SK-N-SH (cell line): Measurements from ENCODE around the gene DIO3. TPM values are rescaled to one million over a fixed set of nuclear protein-coding genes. Genes with fewer than 3 reads are reported as not detected.

Experiments used
- CTCF ChIA-PET: fragments of 300-600, 350-600 bp; formaldehyde crosslinking; extraction: SDS; loops from one replicate; lab custom pipeline; 2021; lab: Yijun Ruan, JAX
- POLR2A ChIA-PET: fragments of 350-600 bp; sonication (Branson Sonifier 250); formaldehyde crosslinking; extraction: SDS; loops from one replicate; lab custom pipeline; 2020; ENCODE audit warnings: antibody characterized with exemption, inconsistent platforms; lab: Yijun Ruan, JAX
- DNase-seq: peaks from one replicate; pipeline ENCODE4 v3.0.0; 2012
- H2AFZ ChIP-seq: fragments of 200-600 bp; sonication (generic); 2 replicates; pipeline ENCODE4 v1.8.1; 2016; ENCODE audit warnings: antibody characterized with exemption, mild to moderate bottlenecking, low read depth
- H3F3A ChIP-seq: fragments of 200-600 bp; sonication (generic); replicated peaks from 2 replicates; pipeline ENCODE3; 2016; ENCODE audit warnings: antibody characterized with exemption, mild to moderate bottlenecking; ENCODE audit not compliant: insufficient read depth
- H3K27ac ChIP-seq, 2 experiments: fragments of 200-500 bp in 1 of 2; fragments of 200-600 bp in 1 of 2; sonication (Bioruptor generic) in 1 of 2; sonication (generic), shearing (Covaris generic) in 1 of 2; 2 replicates each; pipeline versions ENCODE4 v1.5.1 to v1.6.1; 2014 to 2016; ENCODE audit warnings: low read depth in 2 of 2, inconsistent platforms in 1 of 2, low read length in 1 of 2, mild to moderate bottlenecking in 1 of 2, mixed read lengths in 1 of 2
- H3K27me3 ChIP-seq: fragments of 200-600 bp; sonication (generic), shearing (Covaris generic); 2 replicates; pipeline ENCODE4 v1.6.1; 2016; ENCODE audit warnings: mixed run types; ENCODE audit not compliant: insufficient read depth
- H3K36me3 ChIP-seq, 2 experiments: fragments of 200-500 bp in 1 of 2; fragments of 200-600 bp in 1 of 2; sonication (Bioruptor generic) in 1 of 2; sonication (generic) in 1 of 2; replicated peaks in 1 of 2; 2 replicates each; pipeline versions ENCODE3 to v1.5.1; 2014 to 2016; ENCODE audit warnings: low read length in 1 of 2, mild to moderate bottlenecking in 1 of 2; ENCODE audit not compliant: insufficient read depth in 2 of 2, control insufficient read depth in 1 of 2
- H3K4me1 ChIP-seq, 2 experiments: fragments of 200-500 bp in 1 of 2; fragments of 200-600 bp in 1 of 2; sonication (Bioruptor generic) in 1 of 2; sonication (generic), shearing (Covaris generic) in 1 of 2; 2 replicates each; pipeline versions ENCODE4 v1.5.1 to v1.6.1; 2014 to 2016; ENCODE audit warnings: low read depth in 1 of 2, low read length in 1 of 2, mixed run types in 1 of 2; ENCODE audit not compliant: insufficient read depth in 2 of 2, control insufficient read depth in 1 of 2
- H3K4me2 ChIP-seq: fragments of 200-600 bp; sonication (generic), shearing (Covaris generic); 2 replicates; pipeline ENCODE4 v1.6.1; 2017; ENCODE audit warnings: mixed run types
- H3K4me3 ChIP-seq, 2 experiments: fragments of 200-500 bp in 1 of 2; fragments of 200-600 bp in 1 of 2; sonication (Bioruptor generic) in 1 of 2; sonication (generic), shearing (Covaris generic) in 1 of 2; 2 replicates each; pipeline versions ENCODE4 v1.5.1 to v1.8.1; 2014 to 2016; ENCODE audit warnings: low read depth in 2 of 2, inconsistent platforms in 1 of 2, low read length in 1 of 2, mild to moderate bottlenecking in 1 of 2, mixed read lengths in 1 of 2, moderate library complexity in 1 of 2
- H3K79me2 ChIP-seq: fragments of 200-600 bp; sonication (generic); 2 replicates; pipeline ENCODE4 v1.8.1; 2017; ENCODE audit warnings: mild to moderate bottlenecking; ENCODE audit not compliant: insufficient read depth
- H3K9ac ChIP-seq: fragments of 200-600 bp; sonication (generic); 2 replicates; pipeline ENCODE4 v1.6.1; 2017; ENCODE audit warnings: mixed run types
- H3K9me2 ChIP-seq: fragments of 200-600 bp; sonication (generic); 2 replicates; pipeline ENCODE4 v1.6.1; 2017; ENCODE audit warnings: mixed run types
- H3K9me3 ChIP-seq: fragments of 200-600 bp; sonication (generic); 2 replicates; pipeline ENCODE4 v1.6.1; 2017; ENCODE audit warnings: mixed run types, mild to moderate bottlenecking, moderate library complexity
- H4K20me1 ChIP-seq: fragments of 200-600 bp; sonication (generic); 2 replicates; pipeline ENCODE4 v1.6.1; 2017; ENCODE audit warnings: mild to moderate bottlenecking, mixed run types; ENCODE audit not compliant: insufficient read depth
- ELF1 ChIP-seq: IDR thresholded peaks from 2 replicates; pipeline ENCODE4 v1.4.0; 2012
- EP300 ChIP-seq, 2 experiments: IDR thresholded peaks; 2 replicates each; pipeline versions ENCODE4 v1.4.0 to v1.6.1; 2012; ENCODE audit warnings: borderline replicate concordance in 1 of 2, low read depth in 1 of 2, low read length in 1 of 2
- FOSL2 ChIP-seq: IDR thresholded peaks from 2 replicates; pipeline ENCODE4 v1.4.0; 2012; ENCODE audit warnings: low read depth, mild to moderate bottlenecking, moderate library complexity, borderline replicate concordance
- GATA2 ChIP-seq: sonication (generic); formaldehyde crosslinking; IDR thresholded peaks from 2 replicates; pipeline ENCODE4 v1.5.0; 2020; ENCODE audit warnings: mild to moderate bottlenecking, missing genetic modification reagents
- JUND ChIP-seq: IDR thresholded peaks from 2 replicates; pipeline ENCODE4 v1.4.0; 2012
- MXI1 ChIP-seq: IDR thresholded peaks from 2 replicates; pipeline ENCODE4 v1.6.1; 2012; ENCODE audit warnings: mild to moderate bottlenecking, low read depth, low read length, improper control_type of control experiment
- POLR2AphosphoS5 ChIP-seq: IDR thresholded peaks from 2 replicates; pipeline ENCODE4 v1.6.1; 2012; ENCODE audit warnings: low read depth, low read length
- TAF1 ChIP-seq: IDR thresholded peaks from 2 replicates; pipeline ENCODE4 v1.6.1; 2012; ENCODE audit warnings: low read depth, mild to moderate bottlenecking, low read length, moderate library complexity, borderline replicate concordance
- TEAD4 ChIP-seq: IDR thresholded peaks from 2 replicates; pipeline ENCODE4 v1.4.0; 2012; ENCODE audit warnings: mild to moderate bottlenecking, borderline replicate concordance; ENCODE audit not compliant: insufficient read depth
- WGBS: methylation state at CpG from one replicate; pipeline ENCODE4 v1.1.6; 2017; ENCODE audit warnings: low lambda C conversion rate; 5-methylcytosine and 5-hydroxymethylcytosine counted together
- polyA plus RNA-seq, 3 experiments: library from polyadenylated mRNA; depleted of rRNA; stranded (reverse); fragments of >200 nt; gene quantifications; 2 replicates each; pipeline ENCODE4 v1.2.3, GENCODE V29; 2012
- TF ChIP-seq, protein P1 (sequence below): IDR thresholded peaks from 2 replicates; pipeline ENCODE4; 2012
- TF ChIP-seq, protein P2 (sequence below): fragments of 150-350 bp; IDR thresholded peaks from 2 replicates; pipeline ENCODE4 v1.6.1; 2017; ENCODE audit warnings: antibody characterized with exemption, low read length, low read depth, borderline replicate concordance
- TF ChIP-seq, protein P3 (sequence below): IDR thresholded peaks from 2 replicates; pipeline ENCODE4 v1.6.1; 2012; ENCODE audit warnings: mild to moderate bottlenecking, low read depth, low read length, moderate library complexity

The DIO3 gene
- polyA plus RNA-seq, 1 of the 3 experiments (the other 2 are of a cell fraction), result not detected

DNA sequence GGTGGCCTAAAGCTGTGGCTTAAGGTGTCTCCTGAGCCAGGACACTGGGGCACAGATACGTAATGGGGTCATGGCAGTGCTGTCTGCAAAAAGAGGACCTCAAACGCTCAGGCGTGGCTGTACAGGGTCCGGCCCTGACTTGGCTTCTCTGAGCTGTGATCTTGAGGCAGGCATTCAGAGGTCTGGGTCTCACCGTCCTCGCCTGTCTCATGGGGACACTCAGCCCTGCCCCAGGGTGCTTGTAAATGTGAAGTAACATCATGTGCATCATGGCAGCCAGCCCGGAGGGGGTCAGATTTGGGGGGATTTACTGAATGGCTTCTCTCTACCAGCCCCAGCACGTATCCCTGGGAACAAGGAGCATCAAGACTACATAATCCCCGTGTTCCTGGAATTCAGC, 28.8 kb downstream of the DIO3 start:
- no peak overlapping the region for H3K4me2 ChIP-seq
- WGBS, result 46% methylated on average over 6 of the region's 9 CpGs
- no peaks in the 10 kb centered on the region for H3K79me2 ChIP-seq
- no peaks in the 10 kb centered on the region for H3K9me3 ChIP-seq
- no peak overlapping the region for H3K9ac ChIP-seq
- no peaks in the 10 kb centered on the region for H4K20me1 ChIP-seq
- ChIA-PET POLR2A (no interaction called here), CTCF (interaction anchor here (0.6 to 2.3 kb wide), 4 partner anchors 25 to 503 kb away, joined by 3 to 7 read pairs (median 4); no protein-coding TSS in a partner anchor)
- peaks cover 0 to 31% of the 10 kb centered on the region in 2 experiments; a peak in 1 of 4 replicates for H3K4me1 ChIP-seq
- no peak overlapping the region for H3K4me3 ChIP-seq
- H3F3A ChIP-seq, result no peaks in the 10 kb centered on the region
- no peaks in the 10 kb centered on the region for H3K27me3 ChIP-seq
- no peak overlapping the region for H2AFZ ChIP-seq
- no peak overlapping the region for H3K27ac ChIP-seq
- peak; percentile 16 for DNase-seq
- H3K36me3 ChIP-seq, result no peaks in the 10 kb centered on the region
- TF ChIP-seq POLR2AphosphoS5, result no peak
- H3K9me2 ChIP-seq, result no peaks in the 10 kb centered on the region

DNA sequence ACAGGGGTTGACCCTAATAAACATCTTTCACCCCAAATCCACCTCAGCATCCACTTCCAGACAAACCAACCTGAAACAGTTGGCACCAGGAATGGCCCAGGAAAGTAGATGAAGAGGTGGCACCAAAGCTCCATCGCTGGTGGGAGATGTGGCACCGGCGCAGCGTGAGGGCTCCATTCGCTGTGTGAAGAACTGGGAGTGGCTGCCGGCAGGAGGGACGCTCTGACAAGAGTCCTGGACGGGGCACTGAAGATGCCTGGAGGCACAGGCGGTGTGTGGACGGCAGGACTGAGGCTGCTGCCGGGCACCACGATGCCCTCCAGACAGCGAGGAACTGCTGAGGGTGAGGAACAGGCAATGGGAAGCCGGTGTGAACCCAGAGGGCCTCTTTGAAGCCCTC, 29.3 kb downstream of the DIO3 start:
- Histone ChIP-seq H4K20me1 (no peaks in the 10 kb centered on the region), H3K36me3 (no peaks in the 10 kb centered on the region), H3K27ac (no peak overlapping the region), H3K9me3 (no peaks in the 10 kb centered on the region), H3K9ac (no peak overlapping the region), H3K4me3 (no peak overlapping the region), H3K4me2 (no peak overlapping the region), H3K27me3 (no peaks in the 10 kb centered on the region), H2AFZ (no peak overlapping the region), H3K9me2 (no peaks in the 10 kb centered on the region), H3K79me2 (no peaks in the 10 kb centered on the region), H3K4me1 (peaks cover 0 to 31% of the 10 kb centered on the region in 2 experiments; a peak in 1 of 4 replicates), H3F3A (no peaks in the 10 kb centered on the region)
- CTCF ChIA-PET, result interaction anchor here (0.6 to 2.3 kb wide), 2 partner anchors 25 to 503 kb away, joined by 3 to 6 read pairs; no protein-coding TSS in a partner anchor
- TF ChIP-seq GATA2, result no peak
- TF ChIP-seq ELF1, result no peak
- TF ChIP-seq MXI1, result no peak
- no peak for TF ChIP-seq JUND
- TF ChIP-seq, protein P1, sequence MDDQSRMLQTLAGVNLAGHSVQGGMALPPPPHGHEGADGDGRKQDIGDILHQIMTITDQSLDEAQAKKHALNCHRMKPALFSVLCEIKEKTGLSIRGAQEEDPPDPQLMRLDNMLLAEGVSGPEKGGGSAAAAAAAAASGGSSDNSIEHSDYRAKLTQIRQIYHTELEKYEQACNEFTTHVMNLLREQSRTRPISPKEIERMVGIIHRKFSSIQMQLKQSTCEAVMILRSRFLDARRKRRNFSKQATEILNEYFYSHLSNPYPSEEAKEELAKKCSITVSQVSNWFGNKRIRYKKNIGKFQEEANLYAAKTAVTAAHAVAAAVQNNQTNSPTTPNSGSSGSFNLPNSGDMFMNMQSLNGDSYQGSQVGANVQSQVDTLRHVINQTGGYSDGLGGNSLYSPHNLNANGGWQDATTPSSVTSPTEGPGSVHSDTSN, result no peak
- POLR2A ChIA-PET, result no interaction called here
- peak; percentile 11 for DNase-seq
- WGBS, result 73% methylated on average over 13 of the region's 14 CpGs

DNA sequence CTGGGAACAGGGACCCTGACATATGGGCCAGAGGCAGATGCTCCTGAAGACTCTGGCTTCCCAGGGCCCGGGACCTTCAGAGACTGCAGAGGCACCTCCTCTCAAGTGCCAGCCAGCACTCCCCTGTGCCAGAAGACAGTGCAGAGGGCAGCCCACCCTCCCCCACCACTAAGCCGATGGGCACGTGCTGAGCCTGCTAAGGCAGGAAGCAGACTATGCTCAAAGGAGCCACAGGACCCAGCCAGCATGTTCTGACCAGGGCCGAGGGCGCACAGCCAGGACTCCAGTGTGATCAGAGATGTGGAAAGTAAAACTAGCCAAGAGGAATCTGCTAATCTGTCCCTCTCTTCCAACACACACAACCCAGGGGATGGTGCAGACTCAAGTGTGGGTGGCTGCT, 29.8 kb downstream of the DIO3 start:
- H3K79me2 ChIP-seq, result no peaks in the 10 kb centered on the region
- no peak overlapping the region; a peak in 1 of 4 replicates for H3K27ac ChIP-seq
- no peaks in the 10 kb centered on the region for H3K36me3 ChIP-seq
- H3K27me3 ChIP-seq, result no peaks in the 10 kb centered on the region
- DNase-seq, result peak; percentile 9
- CTCF ChIA-PET, result no interaction called here
- H3F3A ChIP-seq, result no peaks in the 10 kb centered on the region
- TF ChIP-seq FOSL2, result no peak
- TF ChIP-seq, protein P2, sequence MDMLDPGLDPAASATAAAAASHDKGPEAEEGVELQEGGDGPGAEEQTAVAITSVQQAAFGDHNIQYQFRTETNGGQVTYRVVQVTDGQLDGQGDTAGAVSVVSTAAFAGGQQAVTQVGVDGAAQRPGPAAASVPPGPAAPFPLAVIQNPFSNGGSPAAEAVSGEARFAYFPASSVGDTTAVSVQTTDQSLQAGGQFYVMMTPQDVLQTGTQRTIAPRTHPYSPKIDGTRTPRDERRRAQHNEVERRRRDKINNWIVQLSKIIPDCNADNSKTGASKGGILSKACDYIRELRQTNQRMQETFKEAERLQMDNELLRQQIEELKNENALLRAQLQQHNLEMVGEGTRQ, result no peak
- TF ChIP-seq JUND, result no peak
- TF ChIP-seq TAF1, result no peak
- TF ChIP-seq TEAD4, result no peak
- no peak for TF ChIP-seq POLR2AphosphoS5
- no peak for TF ChIP-seq EP300 (IDR thresholded peaks at IDR 0.05; ENCODE audit: borderline replicate concordance in 1 of 2, low read depth in 1 of 2, low read length in 1 of 2)
- TF ChIP-seq, protein P3, sequence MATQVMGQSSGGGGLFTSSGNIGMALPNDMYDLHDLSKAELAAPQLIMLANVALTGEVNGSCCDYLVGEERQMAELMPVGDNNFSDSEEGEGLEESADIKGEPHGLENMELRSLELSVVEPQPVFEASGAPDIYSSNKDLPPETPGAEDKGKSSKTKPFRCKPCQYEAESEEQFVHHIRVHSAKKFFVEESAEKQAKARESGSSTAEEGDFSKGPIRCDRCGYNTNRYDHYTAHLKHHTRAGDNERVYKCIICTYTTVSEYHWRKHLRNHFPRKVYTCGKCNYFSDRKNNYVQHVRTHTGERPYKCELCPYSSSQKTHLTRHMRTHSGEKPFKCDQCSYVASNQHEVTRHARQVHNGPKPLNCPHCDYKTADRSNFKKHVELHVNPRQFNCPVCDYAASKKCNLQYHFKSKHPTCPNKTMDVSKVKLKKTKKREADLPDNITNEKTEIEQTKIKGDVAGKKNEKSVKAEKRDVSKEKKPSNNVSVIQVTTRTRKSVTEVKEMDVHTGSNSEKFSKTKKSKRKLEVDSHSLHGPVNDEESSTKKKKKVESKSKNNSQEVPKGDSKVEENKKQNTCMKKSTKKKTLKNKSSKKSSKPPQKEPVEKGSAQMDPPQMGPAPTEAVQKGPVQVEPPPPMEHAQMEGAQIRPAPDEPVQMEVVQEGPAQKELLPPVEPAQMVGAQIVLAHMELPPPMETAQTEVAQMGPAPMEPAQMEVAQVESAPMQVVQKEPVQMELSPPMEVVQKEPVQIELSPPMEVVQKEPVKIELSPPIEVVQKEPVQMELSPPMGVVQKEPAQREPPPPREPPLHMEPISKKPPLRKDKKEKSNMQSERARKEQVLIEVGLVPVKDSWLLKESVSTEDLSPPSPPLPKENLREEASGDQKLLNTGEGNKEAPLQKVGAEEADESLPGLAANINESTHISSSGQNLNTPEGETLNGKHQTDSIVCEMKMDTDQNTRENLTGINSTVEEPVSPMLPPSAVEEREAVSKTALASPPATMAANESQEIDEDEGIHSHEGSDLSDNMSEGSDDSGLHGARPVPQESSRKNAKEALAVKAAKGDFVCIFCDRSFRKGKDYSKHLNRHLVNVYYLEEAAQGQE, result no peak
- POLR2A ChIA-PET, result no interaction called here
- H3K9me3 ChIP-seq, result no peaks in the 10 kb centered on the region
- no peaks in the 10 kb centered on the region for H3K9me2 ChIP-seq
- no peaks in the 10 kb centered on the region for H4K20me1 ChIP-seq
- peaks cover 0 to 31% of the 10 kb centered on the region in 2 experiments; a peak in 1 of 4 replicates for H3K4me1 ChIP-seq
- H3K4me2 ChIP-seq, result no peak overlapping the region
- no CpG with 5 or more reads among the region's 5 CpGs for WGBS
- no peak overlapping the region for H2AFZ ChIP-seq
- H3K4me3 ChIP-seq, result no peak overlapping the region
- H3K9ac ChIP-seq, result no peak overlapping the region
